Heart left ventricle (tissue), 16 donors: ENCODE data around the gene MVB12B. TPM values are rescaled to one million over a fixed set of nuclear protein-coding genes. Genes with fewer than 3 reads are reported as not detected.
A peak's percentile ranks its signal among the peaks of the same experiment; 100 is the strongest.

Source experiments
- ATAC-seq, 4 donors: fragments of 200-7000 bp; cut with Tn5 transposase; one replicate each; pipeline ENCODE4 v1.9.1; 2020 to 2022; ENCODE audit warnings: moderate library complexity in 4 of 4, mild to moderate bottlenecking in 3 of 4, moderate number of reproducible peaks in 1 of 4
- DNase-seq, 5 donors: peaks; one replicate each; pipeline ENCODE4 v3.0.0-alpha.2; 2020
- H3K27ac ChIP-seq, 12 donors: fragments of 200-600 bp; sonication (generic) in 4 of 12; one replicate each; pipeline versions ENCODE4 v1.5.0 to v1.8.0; 2016 to 2022; ENCODE audit warnings: mild to moderate bottlenecking in 2 of 12
- H3K27me3 ChIP-seq, 9 donors: fragments of 200-600 bp; sonication (generic) in 2 of 9; one replicate each; pipeline versions ENCODE4 v1.5.1 to v1.8.0; 2016 to 2022; ENCODE audit warnings: mild to moderate bottlenecking in 3 of 9
- H3K36me3 ChIP-seq, 9 donors: fragments of 200-600 bp; sonication (generic) in 2 of 9; one replicate each; pipeline versions ENCODE4 v1.5.0 to v1.8.0; 2018 to 2022; ENCODE audit warnings: mild to moderate bottlenecking in 2 of 9
- H3K4me1 ChIP-seq, 12 donors: fragments of 200-600 bp; sonication (generic) in 4 of 12; one replicate each; pipeline versions ENCODE4 v1.5.0 to v1.8.0; 2016 to 2022; ENCODE audit warnings: mild to moderate bottlenecking in 3 of 12
- H3K4me3 ChIP-seq, 12 donors: fragments of 200-600 bp; sonication (generic) in 4 of 12; one replicate each; pipeline versions ENCODE4 v1.5.0 to v1.8.0; 2017 to 2022; ENCODE audit warnings: mild to moderate bottlenecking in 9 of 12, moderate library complexity in 4 of 12
- H3K9me3 ChIP-seq, 12 donors: fragments of 200-600 bp; sonication (generic) in 4 of 12; one replicate each; pipeline versions ENCODE4 v1.5.0 to v1.8.0; 2016 to 2022; ENCODE audit warnings: mild to moderate bottlenecking in 1 of 12
- CTCF ChIP-seq, 12 donors: fragments of 200-600 bp; sonication (generic) in 4 of 12; IDR thresholded peaks; one replicate each; pipeline versions ENCODE4 v1.5.0 to v1.8.0; 2018 to 2022; ENCODE audit warnings: antibody characterized with exemption in 12 of 12, mild to moderate bottlenecking in 5 of 12
- POLR2A ChIP-seq, 2 donors: fragments of 450-650 bp; IDR thresholded peaks; one replicate each; pipeline ENCODE4 v1.6.1; 2017; ENCODE audit warnings: antibody characterized with exemption in 2 of 2, mild to moderate bottlenecking in 2 of 2, moderate library complexity in 2 of 2
- WGBS, 4 donors: extraction: QIAGEN DNeasy Blood & Tissue Kit in 2 of 4; methylation state at CpG; one replicate each; pipeline versions ENCODE4 v1.1.5 to v1.1.7; 2013 to 2018; 5-methylcytosine and 5-hydroxymethylcytosine counted together
- intact Hi-C, 10 donors: fragments of 100-400 bp; cut with DNase I; formaldehyde crosslinking; loops; one replicate each; pipeline versions ENCODE4 v1.11.1 to v1.14.2; 2022
- polyA plus RNA-seq, 2 donors: library from polyadenylated mRNA; stranded (reverse); fragments of 200-250 nt; gene quantifications; one replicate each; pipeline ENCODE4 v1.2.3, GENCODE V29; 2013
- total RNA-seq, 9 donors: library from RNA; depleted of rRNA in 2 of 9; stranded (reverse); fragments of >200 nt in 2 of 9; fragmentation: NEBNext Ultra II Directional in 3 of 9; extraction: Animal tissue kit (Norgen Biotek cat#: 25700) in 3 of 9; gene quantifications; one replicate each; pipeline versions ENCODE4 v1.1.0 to v1.2.4, GENCODE V29; 2016 to 2023
- donor health status: ischemic (EF 13 %, LVEDD 7.1; RV severe dilation, severe dysfunction).
- donor health status: healthy with polysubstance abuse.
- donor health status: DM: no; HTN: yes; CAD: no.
- donor health status: DM: no; HTN: no; CAD: no.
- donor health status: ischemic (EF 25% LVEDD 6.9; RV normal size, moderate dysfunction).
- donor health status: ischemic (EF 25% LVEDD 5.7; RV mildly dilated, moderate dysfunction).
- donor health status: healthy.
- donor health status: DM: yes; HTN: yes; CAD: no.
- donor health status: ischemic (EF 35%, LVEDD 5.7; RV mildly dilated, moderate dysfunction).
- donor health status: nonischemic (EF 11% LVEDD 7.7; RV severe dilation, severe dysfunction).
- donor health status: DM: yes; HTN: yes; CAD: no.
- donor health status: PGD.
- donor health status: ischemic (EF 29% LVEDD 5.4; RV normal size, mild dysfunction).
- donor health status: nonischemic (EF 23%, LVEDD 6.1; RV moderate dilation, normal function).

The MVB12B gene
- total and polyA plus RNA-seq, 11 donors: 4.9 to 16.2 (median 11.0) TPM

GRCh38 chr9:126543490-126543889 is 216.9 kb downstream of the MVB12B start:
- no peak overlapping the region for H3K27ac ChIP-seq
- intact Hi-C loops: no loop called here
- DNase-seq (no peak), ATAC-seq (no peak)
- H3K4me1 ChIP-seq: no peaks in the 10 kb centered on the region
- H3K4me3 ChIP-seq: no peak overlapping the region
- H3K36me3 ChIP-seq: no peaks in the 10 kb centered on the region
- no peaks in the 10 kb centered on the region for H3K9me3 ChIP-seq
- peaks cover 0 to 7% (median 0%) of the 10 kb centered on the region in 9 donors for H3K27me3 ChIP-seq
- TF ChIP-seq CTCF (IDR thresholded peaks at IDR 0.05) (no peak), POLR2A (IDR thresholded peaks at IDR 0.05) (no peak)
- 94 to 100% (median 99%) methylated on average over 3 of the region's 3 CpGs for WGBS, 4 donors

- WGBS, 4 donors: 83 to 89% (median 86%) methylated on average over 7 of the region's 7 CpGs
- TF ChIP-seq POLR2A (IDR thresholded peaks at IDR 0.05) (no peak), CTCF (IDR thresholded peaks at IDR 0.05) (no peak)
- ATAC-seq: no peak
- H3K9me3 ChIP-seq: no peaks in the 10 kb centered on the region
- H3K36me3 ChIP-seq: no peaks in the 10 kb centered on the region
- H3K27ac ChIP-seq: no peak overlapping the region
- H3K27me3 ChIP-seq: peaks cover 0 to 1% (median 0%) of the 10 kb centered on the region in 9 donors
- DNase-seq: no peak
- H3K4me1 ChIP-seq: no peaks in the 10 kb centered on the region
- intact Hi-C loops: no loop called here
- no peak overlapping the region for H3K4me3 ChIP-seq
Observed at GRCh38 chr9:126545106-126545505, 218.5 kb downstream of the MVB12B start.

GRCh38 chr9:126546036-126546435 is 219.4 kb downstream of the MVB12B start:
- DNase-seq (no peak), ATAC-seq (peak in 1 of 4 donors; percentile 27)
- Histone ChIP-seq H3K27me3 (no peaks in the 10 kb centered on the region), H3K9me3 (no peaks in the 10 kb centered on the region), H3K4me3 (no peak overlapping the region), H3K27ac (no peak overlapping the region), H3K36me3 (no peaks in the 10 kb centered on the region), H3K4me1 (peaks cover 0 to 6% (median 0%) of the 10 kb centered on the region in 12 donors)
- intact Hi-C loops: no loop called here
- TF ChIP-seq POLR2A (IDR thresholded peaks at IDR 0.05): no peak
- no peak for TF ChIP-seq CTCF (IDR thresholded peaks at IDR 0.05)
- 69 to 83% (median 75%) methylated on average over 3 to 7 of the region's 7 CpGs for WGBS, 4 donors

- Histone ChIP-seq H3K4me3 (no peak overlapping the region), H3K36me3 (no peaks in the 10 kb centered on the region), H3K4me1 (peaks cover 0 to 10% (median 0%) of the 10 kb centered on the region in 12 donors), H3K9me3 (no peaks in the 10 kb centered on the region), H3K27ac (no peak overlapping the region), H3K27me3 (no peaks in the 10 kb centered on the region)
- DNase-seq (no peak), ATAC-seq (no peak)
- intact Hi-C loops: no loop called here
- TF ChIP-seq CTCF (IDR thresholded peaks at IDR 0.05) (no peak), POLR2A (IDR thresholded peaks at IDR 0.05) (no peak)
- WGBS, 4 donors: 76 to 93% (median 82%) methylated on average over 7 of the region's 7 CpGs
Observed at GRCh38 chr9:126548312-126548711, 221.7 kb downstream of the MVB12B start.
